Measurements from ENCODE around the gene FGA. TPM values are rescaled to one million over a fixed set of nuclear protein-coding genes. Genes with fewer than 3 reads are reported as not detected.
"Not testable (repeated sequence)": the region's sequence is repeated elsewhere in the genome, so short reads cannot be mapped to it uniquely, and the experiment has no call there.

Gene FGA
- total and polyA plus RNA-seq, 10 of the 15 experiments (the other 5 are each of a cell fraction or from before 2014, with no cell fraction given), result 3.6 TPM; not detected in 9

DNA sequence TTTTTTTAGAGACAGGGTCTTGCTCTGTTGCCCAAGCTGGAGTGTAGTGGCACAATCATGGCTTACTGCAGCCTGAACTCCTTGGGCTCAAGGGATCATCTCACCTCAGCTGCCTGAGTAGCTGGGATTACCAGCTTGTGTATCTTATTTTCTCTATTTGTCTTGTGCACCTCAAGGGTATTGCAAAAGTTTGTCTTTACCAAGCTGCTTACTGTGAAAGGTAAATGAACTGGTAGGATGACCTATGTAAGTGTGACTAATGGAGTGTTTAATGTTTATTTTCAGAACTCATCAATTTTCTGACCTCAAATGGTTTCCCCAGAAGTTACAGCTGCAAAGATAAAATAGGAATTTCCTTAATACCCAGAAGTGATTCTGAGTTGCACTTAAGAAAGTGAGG, 5.3 kb upstream of the FGA start:
- Histone ChIP-seq H3K9ac (ENCODE audit: control insufficient read depth, insufficient read depth, low read length) (no peak overlapping the region), H2AFZ (ENCODE audit: control insufficient read depth, low read depth, low read length) (no peak overlapping the region), H3K79me2 (ENCODE audit: control insufficient read depth, insufficient read depth, low read length) (no peaks in the 10 kb centered on the region), H3K4me1 (ENCODE audit: control insufficient read depth, insufficient read depth, low read length) (no peaks in the 10 kb centered on the region), H3K27me3 (replicated peaks in 1 of 2; ENCODE audit: control insufficient read depth in 2 of 2, insufficient read depth in 2 of 2, low read length in 1 of 2) (no peaks in the 10 kb centered on the region), H3K9me3 (replicated peaks; ENCODE audit: control insufficient read depth, insufficient read depth, low read length) (no peaks in the 10 kb centered on the region), H3K4me3 (no peak overlapping the region), H3K36me3 (ENCODE audit: control insufficient read depth in 2 of 2, insufficient read depth in 2 of 2, low read length in 1 of 2) (no peaks in the 10 kb centered on the region), H3K4me2 (ENCODE audit: control insufficient read depth, insufficient read depth) (no peak overlapping the region), H4K20me1 (ENCODE audit: control insufficient read depth, insufficient read depth) (no peaks in the 10 kb centered on the region), H3K27ac (ENCODE audit: control insufficient read depth, insufficient read depth) (no peak overlapping the region)
- FAIRE-seq (no peak), ATAC-seq (no peak), DNase-seq (ENCODE audit: low read depth, low spot score) (no peak)
- ChIA-PET SMC1A (ENCODE audit: uncharacterized antibody, unreplicated experiment) (no interaction called here), POLR2A (interaction anchor here (0.6 kb wide), 1 partner anchor 19 kb away, joined by 3 read pairs; no protein-coding TSS in a partner anchor), RAD21 (ENCODE audit: unreplicated experiment) (interaction anchor here (0.7 kb wide), 1 partner anchor 37 kb away, joined by 3 read pairs; no protein-coding TSS in a partner anchor), CTCF (interaction anchor here (0.7 to 1.8 kb wide), 3 partner anchors 23 to 350 kb away, joined by 3 to 5 read pairs (median 3); no protein-coding TSS in a partner anchor)
- in situ Hi-C loops (cut with MboI), result no loop called here
- intact Hi-C loops (cut with micrococcal nuclease; ENCODE audit: unreplicated experiment), result no loop called here
- no TSS peak for BruUV-seq (replicated peaks)
- TF ChIP-seq CHD1 (IDR thresholded peaks at IDR 0.05; ENCODE audit: low read depth, low read length) (no peak), FOXK2 (IDR thresholded peaks at IDR 0.05) (no peak), RB1 (IDR thresholded peaks at IDR 0.05; ENCODE audit: borderline replicate concordance) (no peak), EP300 (IDR thresholded peaks at IDR 0.05; ENCODE audit: borderline replicate concordance in 1 of 2, control insufficient read depth in 1 of 2, low read depth in 2 of 2, low read length in 2 of 2) (no peak), NRF1 (conservative IDR thresholded peaks at IDR 0.05; ENCODE audit: low read depth, low read length) (no peak), KDM1A (IDR thresholded peaks at IDR 0.05; ENCODE audit: borderline replicate concordance) (no peak), CEBPB (IDR thresholded peaks at IDR 0.05; ENCODE audit: borderline replicate concordance in 1 of 2, low read depth in 2 of 2, low read length in 2 of 2) (no peak), NFXL1 (IDR thresholded peaks at IDR 0.05; ENCODE audit: borderline replicate concordance) (no peak), RELA (IDR thresholded peaks at IDR 0.05; ENCODE audit: borderline replicate concordance, partially characterized antibody) (no peak), NFYB (IDR thresholded peaks at IDR 0.05; ENCODE audit: insufficient read depth, low read depth, low read length) (no peak), FOXM1 (IDR thresholded peaks at IDR 0.05; ENCODE audit: low read depth, low read length) (no peak), ELK1 (IDR thresholded peaks at IDR 0.05; ENCODE audit: low read depth, low read length) (no peak), PAX5 (IDR thresholded peaks at IDR 0.05; ENCODE audit: borderline replicate concordance, low read depth, low read length) (no peak)
- TF ChIP-seq, protein P1, sequence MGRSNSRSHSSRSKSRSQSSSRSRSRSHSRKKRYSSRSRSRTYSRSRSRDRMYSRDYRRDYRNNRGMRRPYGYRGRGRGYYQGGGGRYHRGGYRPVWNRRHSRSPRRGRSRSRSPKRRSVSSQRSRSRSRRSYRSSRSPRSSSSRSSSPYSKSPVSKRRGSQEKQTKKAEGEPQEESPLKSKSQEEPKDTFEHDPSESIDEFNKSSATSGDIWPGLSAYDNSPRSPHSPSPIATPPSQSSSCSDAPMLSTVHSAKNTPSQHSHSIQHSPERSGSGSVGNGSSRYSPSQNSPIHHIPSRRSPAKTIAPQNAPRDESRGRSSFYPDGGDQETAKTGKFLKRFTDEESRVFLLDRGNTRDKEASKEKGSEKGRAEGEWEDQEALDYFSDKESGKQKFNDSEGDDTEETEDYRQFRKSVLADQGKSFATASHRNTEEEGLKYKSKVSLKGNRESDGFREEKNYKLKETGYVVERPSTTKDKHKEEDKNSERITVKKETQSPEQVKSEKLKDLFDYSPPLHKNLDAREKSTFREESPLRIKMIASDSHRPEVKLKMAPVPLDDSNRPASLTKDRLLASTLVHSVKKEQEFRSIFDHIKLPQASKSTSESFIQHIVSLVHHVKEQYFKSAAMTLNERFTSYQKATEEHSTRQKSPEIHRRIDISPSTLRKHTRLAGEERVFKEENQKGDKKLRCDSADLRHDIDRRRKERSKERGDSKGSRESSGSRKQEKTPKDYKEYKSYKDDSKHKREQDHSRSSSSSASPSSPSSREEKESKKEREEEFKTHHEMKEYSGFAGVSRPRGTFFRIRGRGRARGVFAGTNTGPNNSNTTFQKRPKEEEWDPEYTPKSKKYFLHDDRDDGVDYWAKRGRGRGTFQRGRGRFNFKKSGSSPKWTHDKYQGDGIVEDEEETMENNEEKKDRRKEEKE (IDR thresholded peaks at IDR 0.05), result no peak

DNA sequence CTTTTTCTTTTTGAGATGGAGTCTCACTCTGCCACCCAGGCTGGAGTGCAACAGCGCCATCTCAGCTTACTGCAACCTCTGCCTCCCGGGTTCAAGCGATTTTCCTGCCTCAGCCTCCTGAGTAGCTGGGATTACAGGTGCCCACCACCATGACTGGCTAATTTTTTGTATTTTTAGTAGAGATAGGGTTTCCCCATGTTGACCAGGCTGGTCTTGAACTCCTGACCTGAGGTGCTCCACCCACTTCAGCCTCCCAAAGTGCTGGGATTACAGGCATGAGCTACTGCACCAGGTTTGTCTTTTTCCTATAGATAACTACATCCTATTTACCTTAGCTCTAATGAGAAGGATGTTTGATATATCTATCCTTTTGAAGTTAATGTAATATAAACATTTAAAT, 3.8 kb upstream of the FGA start:
- H3K27me3 ChIP-seq (replicated peaks in 1 of 2; ENCODE audit: control insufficient read depth in 2 of 2, insufficient read depth in 2 of 2, low read length in 1 of 2); H2AFZ ChIP-seq (ENCODE audit: control insufficient read depth, low read depth, low read length); DNase-seq (ENCODE audit: low read depth, low spot score); H3K27ac ChIP-seq (ENCODE audit: control insufficient read depth, insufficient read depth); H4K20me1 ChIP-seq (ENCODE audit: control insufficient read depth, insufficient read depth); in situ Hi-C loops (cut with MboI); intact Hi-C loops (cut with micrococcal nuclease; ENCODE audit: unreplicated experiment); H3K4me2 ChIP-seq (ENCODE audit: control insufficient read depth, insufficient read depth); H3K36me3 ChIP-seq (ENCODE audit: control insufficient read depth in 2 of 2, insufficient read depth in 2 of 2, low read length in 1 of 2); FAIRE-seq; H3K9me3 ChIP-seq (replicated peaks; ENCODE audit: control insufficient read depth, insufficient read depth, low read length); ATAC-seq; POLR2A ChIA-PET; H3K4me3 ChIP-seq; H3K9ac ChIP-seq (ENCODE audit: control insufficient read depth, insufficient read depth, low read length); H3K4me1 ChIP-seq (ENCODE audit: control insufficient read depth, insufficient read depth, low read length); BruUV-seq (replicated peaks); H3K79me2 ChIP-seq (ENCODE audit: control insufficient read depth, insufficient read depth, low read length): not testable (repeated sequence)
- CTCF ChIA-PET, result interaction anchor here (1.2 to 1.8 kb wide), 3 partner anchors 24 to 42 kb away, joined by 4 to 9 read pairs (median 5); no protein-coding TSS in a partner anchor
- SMC1A ChIA-PET (ENCODE audit: uncharacterized antibody, unreplicated experiment), result interaction anchor here (0.6 to 1.8 kb wide), 3 partner anchors 8 to 35 kb away, joined by 3 to 5 read pairs (median 3); no protein-coding TSS in a partner anchor
- RAD21 ChIA-PET (ENCODE audit: unreplicated experiment), result interaction anchor here (1.2 kb wide), 1 partner anchor 35 kb away, joined by 3 read pairs; no protein-coding TSS in a partner anchor
- 8% methylated on average over 3 of the region's 3 CpGs for WGBS (ENCODE audit: insufficient coverage, insufficient replicate concordance, low lambda C conversion rate, missing lambda C conversion rate)

All from GM12878 (cell line).